ENCODE measurements around the gene ASIC1. TPM values are rescaled to one million over a fixed set of nuclear protein-coding genes. Genes with fewer than 3 reads are reported as not detected.
"Not testable (repeated sequence)": the region's sequence is repeated elsewhere in the genome, so short reads cannot be mapped to it uniquely, and the experiment has no call there.

The ASIC1 gene
- total RNA-seq, 1 donor from 2014 or later = 451 TPM

- peaks cover 4% of the 10 kb centered on the region for H3K36me3 Mint-ChIP-seq (ENCODE audit: unreplicated experiment)
- H3K4me1 Mint-ChIP-seq (ENCODE audit: low read depth, unreplicated experiment) = peaks cover 10% of the 10 kb centered on the region
- no peak overlapping the region for H3K4me3 Mint-ChIP-seq (ENCODE audit: unreplicated experiment)
- DNase-seq = no peak
- H3K9me3 Mint-ChIP-seq (ENCODE audit: unreplicated experiment) = peaks cover 9% of the 10 kb centered on the region
- TF ChIP-seq CTCF (IDR thresholded peaks at IDR 0.05; ENCODE audit: partially characterized antibody, unreplicated experiment) = no peak
- H3K27me3 Mint-ChIP-seq (ENCODE audit: unreplicated experiment) = peaks cover 16% of the 10 kb centered on the region
- H3K27ac Mint-ChIP-seq (ENCODE audit: unreplicated experiment) = no peak overlapping the region
These were observed 23.9 kb downstream of the ASIC1 start for GRCh38 chr12:50081096-50081808.

GRCh38 chr12:50082644-50083043, 25.2 kb downstream of the ASIC1 start:
- Mint-ChIP-seq H3K4me1 (ENCODE audit: low read depth, unreplicated experiment) (peaks cover 5% of the 10 kb centered on the region), H3K9me3 (ENCODE audit: unreplicated experiment) (peaks cover 10% of the 10 kb centered on the region), H3K27me3 (ENCODE audit: unreplicated experiment) (peaks cover 14% of the 10 kb centered on the region), H3K36me3 (ENCODE audit: unreplicated experiment) (peaks cover 4% of the 10 kb centered on the region), H3K27ac (ENCODE audit: unreplicated experiment) (peak overlapping the region; percentile 0), H3K4me3 (ENCODE audit: unreplicated experiment) (no peak overlapping the region)
- no peak for TF ChIP-seq CTCF (IDR thresholded peaks at IDR 0.05; ENCODE audit: partially characterized antibody, unreplicated experiment)
- no peak for DNase-seq

DNA sequence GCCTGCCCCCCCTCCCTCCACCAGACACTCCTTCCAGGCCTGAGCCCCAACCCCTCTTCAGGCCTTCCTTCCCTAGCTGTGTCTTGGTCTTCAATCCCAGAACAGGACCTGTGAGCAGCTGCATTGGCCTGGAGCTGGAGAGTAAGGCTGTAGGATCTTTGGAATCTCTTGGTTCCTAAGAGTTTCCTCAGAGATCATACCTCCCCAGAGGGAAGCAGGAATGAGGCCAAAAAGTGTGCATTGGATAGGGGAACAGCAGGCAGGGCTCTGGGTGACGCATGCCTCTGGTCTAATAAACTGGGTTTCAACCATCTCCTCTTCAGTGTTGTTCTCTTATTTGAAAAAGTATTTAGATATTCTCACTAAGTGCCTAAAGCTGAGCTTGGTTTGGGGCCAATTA, 25.9 kb downstream of the ASIC1 start:
- H3K27me3 Mint-ChIP-seq (ENCODE audit: unreplicated experiment) = peaks cover 14% of the 10 kb centered on the region
- TF ChIP-seq CTCF (IDR thresholded peaks at IDR 0.05; ENCODE audit: partially characterized antibody, unreplicated experiment) = no peak
- H3K27ac Mint-ChIP-seq (ENCODE audit: unreplicated experiment) = peak overlapping the region; percentile 57
- H3K4me1 Mint-ChIP-seq (ENCODE audit: low read depth, unreplicated experiment) = peaks cover 5% of the 10 kb centered on the region
- peak overlapping the region; percentile 70 for H3K4me3 Mint-ChIP-seq (ENCODE audit: unreplicated experiment)
- peaks cover 11% of the 10 kb centered on the region for H3K9me3 Mint-ChIP-seq (ENCODE audit: unreplicated experiment)
- peaks cover 4% of the 10 kb centered on the region for H3K36me3 Mint-ChIP-seq (ENCODE audit: unreplicated experiment)
- no peak for DNase-seq

DNA sequence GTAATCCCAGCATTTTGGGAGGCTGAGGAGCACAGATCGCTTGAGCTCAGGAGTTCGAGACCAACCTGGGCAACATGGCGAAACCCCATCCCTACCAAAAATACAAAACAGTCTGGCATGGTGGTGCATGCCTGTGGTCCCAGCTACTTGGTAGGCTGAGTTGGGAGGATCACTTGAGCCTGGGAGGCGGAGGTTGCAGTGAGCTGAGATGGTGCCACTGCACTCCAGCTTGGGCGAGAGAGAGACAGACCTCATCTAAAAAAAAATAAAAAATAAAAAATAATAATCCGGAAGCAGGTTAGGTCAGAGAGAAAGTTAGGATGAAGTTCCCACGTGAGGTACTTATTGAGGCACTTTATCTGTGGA, 27.0 kb downstream of the ASIC1 start:
- H3K4me3 Mint-ChIP-seq (ENCODE audit: unreplicated experiment) = peak overlapping the region; percentile 82
- not testable (repeated sequence) for DNase-seq; H3K36me3 Mint-ChIP-seq (ENCODE audit: unreplicated experiment)

DNA sequence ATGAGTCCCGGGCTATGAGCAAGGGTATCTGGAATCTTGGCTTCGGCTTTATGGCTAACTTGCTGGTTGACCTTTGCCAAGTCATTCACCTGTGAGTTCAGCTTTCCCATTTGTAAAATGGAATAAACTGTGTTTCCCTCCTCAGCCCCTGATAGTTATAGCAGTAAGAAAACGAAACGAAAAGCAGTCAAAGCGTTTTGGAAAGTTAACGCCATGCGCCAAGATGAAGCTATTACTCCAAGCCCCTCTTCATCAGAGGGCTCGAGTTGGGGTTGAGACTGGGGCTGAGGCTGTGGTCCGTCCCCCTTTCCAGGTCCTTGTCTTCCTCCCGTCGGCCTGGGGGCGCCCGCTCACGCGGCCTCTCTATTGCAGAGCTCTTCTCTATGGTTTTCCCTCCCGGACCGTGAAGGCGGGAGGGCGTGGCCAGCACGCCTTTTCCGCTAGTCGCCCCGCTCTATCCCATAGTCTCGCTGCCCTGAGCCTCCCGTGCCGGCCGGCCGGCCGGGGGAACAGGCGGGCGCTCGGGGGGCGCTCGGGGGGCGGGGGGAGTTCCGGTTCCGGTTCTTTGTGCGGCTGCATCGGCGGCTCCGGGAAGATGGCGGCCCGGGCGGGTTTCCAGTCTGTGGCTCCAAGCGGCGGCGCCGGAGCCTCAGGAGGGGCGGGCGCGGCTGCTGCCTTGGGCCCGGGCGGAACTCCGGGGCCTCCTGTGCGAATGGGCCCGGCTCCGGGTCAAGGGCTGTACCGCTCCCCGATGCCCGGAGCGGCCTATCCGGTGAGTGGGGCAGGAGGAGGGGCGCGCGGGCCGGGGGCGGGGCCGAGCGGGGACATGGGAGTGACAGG, 27.6 kb downstream of the ASIC1 start, which contains the start of gene SMARCD1:
Gene SMARCD1, plus strand, starts transcription at position 568 of the 840 bp plus-strand sequence. Its CDS starts 28 bp downstream, at position 596.
- peaks cover 4% of the 10 kb centered on the region for H3K36me3 Mint-ChIP-seq (ENCODE audit: unreplicated experiment)
- peaks cover 11% of the 10 kb centered on the region for H3K9me3 Mint-ChIP-seq (ENCODE audit: unreplicated experiment)
- TF ChIP-seq CTCF (IDR thresholded peaks at IDR 0.05; ENCODE audit: partially characterized antibody, unreplicated experiment) = no peak
- peaks cover 11% of the 10 kb centered on the region for H3K4me1 Mint-ChIP-seq (ENCODE audit: low read depth, unreplicated experiment)
- peak; percentile 92 for DNase-seq
- peak within 1 kb of the TSS; percentile 88 for H3K27ac Mint-ChIP-seq (ENCODE audit: unreplicated experiment)
- H3K27me3 Mint-ChIP-seq (ENCODE audit: unreplicated experiment) = peaks cover 13% of the 10 kb centered on the region
- peak within 1 kb of the TSS; percentile 95 for H3K4me3 Mint-ChIP-seq (ENCODE audit: unreplicated experiment)

More for the DNA sequence above, 27.0 kb downstream of the ASIC1 start:
- Mint-ChIP-seq H3K27me3 (ENCODE audit: unreplicated experiment) (peaks cover 14% of the 10 kb centered on the region), H3K27ac (ENCODE audit: unreplicated experiment) (peak overlapping the region; percentile 81), H3K4me1 (ENCODE audit: low read depth, unreplicated experiment) (peaks cover 11% of the 10 kb centered on the region), H3K9me3 (ENCODE audit: unreplicated experiment) (peaks cover 11% of the 10 kb centered on the region)

Data from glutamatergic neuron (in vitro differentiated cells).